VCaP (cell line): Measurements from ENCODE around the gene RAB15.

Experiments used
- H3K27ac ChIP-seq: fragments of 450-650 bp; 2 replicates; pipeline ENCODE4 v1.5.1; 2017
- TF ChIP-seq, protein P1 (sequence below): fragments of 450-650 bp; conservative IDR thresholded peaks from 2 replicates; pipeline ENCODE4 v1.5.1; 2017; ENCODE audit warnings: mild to moderate bottlenecking, moderate library complexity

RAB15 gene

DNA sequence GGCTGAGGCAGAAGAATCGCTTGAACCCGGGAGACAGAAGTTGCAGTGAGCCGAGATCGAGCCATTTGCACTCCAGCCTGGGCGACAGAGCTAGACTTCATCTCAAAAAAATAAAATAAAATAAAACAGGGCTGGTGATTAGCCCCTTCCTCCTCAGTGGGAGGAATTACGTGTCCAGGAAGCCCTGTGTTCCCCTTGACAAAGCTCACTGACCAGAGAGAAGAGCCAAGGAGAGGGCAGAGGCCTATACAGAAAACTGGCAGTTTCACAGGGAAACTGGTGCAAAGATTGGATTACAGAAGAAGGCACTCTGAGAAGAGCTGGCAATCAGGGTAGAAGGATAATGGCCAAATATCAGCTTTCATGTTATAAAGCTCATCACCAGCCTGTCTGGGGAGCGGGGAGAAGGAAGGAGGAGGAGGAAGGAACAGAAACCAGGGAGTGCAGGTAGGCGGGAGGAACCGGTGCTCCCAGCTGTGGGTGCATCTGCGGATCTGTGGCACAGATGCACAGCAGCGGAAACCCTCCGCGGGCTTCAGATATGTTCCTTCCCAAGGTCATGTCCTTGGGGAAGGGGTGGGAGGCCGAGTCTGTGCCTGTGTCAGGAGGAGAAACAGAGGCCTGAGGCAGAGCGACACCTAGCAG lies 6.7 kb downstream of the RAB15 start:
- TF ChIP-seq, protein P1, sequence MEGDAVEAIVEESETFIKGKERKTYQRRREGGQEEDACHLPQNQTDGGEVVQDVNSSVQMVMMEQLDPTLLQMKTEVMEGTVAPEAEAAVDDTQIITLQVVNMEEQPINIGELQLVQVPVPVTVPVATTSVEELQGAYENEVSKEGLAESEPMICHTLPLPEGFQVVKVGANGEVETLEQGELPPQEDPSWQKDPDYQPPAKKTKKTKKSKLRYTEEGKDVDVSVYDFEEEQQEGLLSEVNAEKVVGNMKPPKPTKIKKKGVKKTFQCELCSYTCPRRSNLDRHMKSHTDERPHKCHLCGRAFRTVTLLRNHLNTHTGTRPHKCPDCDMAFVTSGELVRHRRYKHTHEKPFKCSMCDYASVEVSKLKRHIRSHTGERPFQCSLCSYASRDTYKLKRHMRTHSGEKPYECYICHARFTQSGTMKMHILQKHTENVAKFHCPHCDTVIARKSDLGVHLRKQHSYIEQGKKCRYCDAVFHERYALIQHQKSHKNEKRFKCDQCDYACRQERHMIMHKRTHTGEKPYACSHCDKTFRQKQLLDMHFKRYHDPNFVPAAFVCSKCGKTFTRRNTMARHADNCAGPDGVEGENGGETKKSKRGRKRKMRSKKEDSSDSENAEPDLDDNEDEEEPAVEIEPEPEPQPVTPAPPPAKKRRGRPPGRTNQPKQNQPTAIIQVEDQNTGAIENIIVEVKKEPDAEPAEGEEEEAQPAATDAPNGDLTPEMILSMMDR = no peak
- peak overlapping the region; percentile 67; the same call in 1 of the 2 replicates for H3K27ac ChIP-seq

DNA sequence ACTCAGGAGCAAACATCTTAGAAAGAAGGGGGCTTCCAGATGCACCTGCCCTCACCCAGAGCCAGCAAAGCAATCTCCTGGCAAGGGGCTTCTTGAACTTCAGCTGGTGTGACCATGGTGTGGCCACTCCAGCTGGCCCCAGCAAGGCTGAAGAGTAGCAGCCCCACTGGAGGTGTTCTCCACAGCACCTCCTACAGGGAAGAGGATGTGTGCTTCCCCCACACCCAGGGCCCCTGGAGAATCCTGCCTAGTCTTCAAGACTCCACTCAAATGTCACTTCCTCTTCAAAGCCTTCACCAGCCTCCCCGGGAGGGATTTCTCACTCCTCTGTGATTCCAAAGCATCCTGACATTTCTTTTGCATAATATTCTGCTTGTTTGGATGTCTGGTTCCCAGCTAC lies 8.5 kb downstream of the RAB15 start:
- H3K27ac ChIP-seq = no peak overlapping the region
- TF ChIP-seq, protein P1 = no peak

DNA sequence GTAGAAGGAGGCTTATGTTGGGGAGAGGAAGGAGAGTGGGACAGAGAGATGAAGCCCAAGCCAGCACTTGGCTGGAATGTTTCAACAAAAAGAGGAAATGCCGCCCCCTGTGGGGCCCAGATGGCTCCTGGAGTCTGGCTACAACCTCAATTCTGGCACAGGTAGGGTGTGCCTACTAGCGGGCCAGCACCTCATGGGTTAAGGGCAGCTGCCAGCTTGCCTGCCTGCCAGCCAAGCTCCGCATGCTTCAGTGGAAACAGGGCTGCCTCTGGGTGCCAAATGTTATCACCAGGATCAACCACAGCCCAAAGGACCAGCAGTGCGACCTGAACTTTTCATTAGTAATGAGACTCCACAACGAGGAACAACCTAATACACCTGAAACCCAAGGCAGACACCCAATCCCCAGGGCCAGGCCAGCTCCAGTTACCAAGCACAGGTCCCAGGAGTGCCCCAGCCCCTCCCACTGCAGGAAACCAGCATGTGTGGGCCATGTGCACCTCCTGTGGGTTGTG lies 11.3 kb downstream of the RAB15 start:
- H3K27ac ChIP-seq = peak overlapping the region; percentile 65

DNA sequence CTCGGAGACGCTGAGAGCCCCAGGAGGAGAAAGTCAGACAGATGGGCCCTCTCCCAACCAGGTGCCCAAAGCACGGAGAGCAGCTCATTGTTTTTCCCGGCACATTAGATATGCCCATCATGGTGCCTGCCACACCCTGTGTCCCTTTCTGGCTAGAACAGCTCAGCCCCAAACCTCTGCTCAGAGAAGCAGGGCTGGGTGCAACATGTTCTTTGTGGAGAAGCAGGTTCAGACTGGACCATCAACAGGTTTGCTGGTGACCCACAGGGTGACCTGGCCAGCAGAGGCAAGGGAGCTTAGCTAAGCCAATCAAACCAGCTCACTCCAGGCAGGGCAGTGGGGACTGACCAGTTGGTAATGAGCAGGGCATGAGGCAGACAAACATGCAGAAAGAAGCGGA lies 13.4 kb downstream of the RAB15 start:
- TF ChIP-seq, protein P1 = no peak
- no peak overlapping the region for H3K27ac ChIP-seq

More for the DNA sequence above, 11.3 kb downstream of the RAB15 start:
- TF ChIP-seq, protein P1 = 0 out of 2 replicates have a peak, but pooled peaks have one; percentile 13

DNA sequence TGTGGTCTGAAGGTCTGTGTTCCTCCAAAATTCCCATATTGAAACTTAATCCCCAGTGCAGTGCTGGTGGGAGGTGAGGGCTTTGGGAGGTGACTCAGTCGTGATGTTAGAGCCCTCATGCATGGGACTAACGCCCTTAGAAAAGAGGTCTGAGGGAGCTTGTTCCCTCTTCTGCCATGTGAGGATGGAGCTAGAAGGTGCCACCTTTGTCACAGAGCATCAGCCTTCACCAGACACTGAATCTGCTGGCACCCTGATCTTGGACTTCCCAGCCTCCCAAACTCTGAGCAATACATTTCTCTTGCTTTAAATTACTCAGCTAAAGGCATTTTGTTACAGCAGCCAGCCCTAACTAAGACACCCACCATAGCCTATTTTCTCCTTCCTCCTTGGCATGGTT lies 13.9 kb downstream of the RAB15 start:
- TF ChIP-seq, protein P1 = no peak
- no peak overlapping the region for H3K27ac ChIP-seq

DNA sequence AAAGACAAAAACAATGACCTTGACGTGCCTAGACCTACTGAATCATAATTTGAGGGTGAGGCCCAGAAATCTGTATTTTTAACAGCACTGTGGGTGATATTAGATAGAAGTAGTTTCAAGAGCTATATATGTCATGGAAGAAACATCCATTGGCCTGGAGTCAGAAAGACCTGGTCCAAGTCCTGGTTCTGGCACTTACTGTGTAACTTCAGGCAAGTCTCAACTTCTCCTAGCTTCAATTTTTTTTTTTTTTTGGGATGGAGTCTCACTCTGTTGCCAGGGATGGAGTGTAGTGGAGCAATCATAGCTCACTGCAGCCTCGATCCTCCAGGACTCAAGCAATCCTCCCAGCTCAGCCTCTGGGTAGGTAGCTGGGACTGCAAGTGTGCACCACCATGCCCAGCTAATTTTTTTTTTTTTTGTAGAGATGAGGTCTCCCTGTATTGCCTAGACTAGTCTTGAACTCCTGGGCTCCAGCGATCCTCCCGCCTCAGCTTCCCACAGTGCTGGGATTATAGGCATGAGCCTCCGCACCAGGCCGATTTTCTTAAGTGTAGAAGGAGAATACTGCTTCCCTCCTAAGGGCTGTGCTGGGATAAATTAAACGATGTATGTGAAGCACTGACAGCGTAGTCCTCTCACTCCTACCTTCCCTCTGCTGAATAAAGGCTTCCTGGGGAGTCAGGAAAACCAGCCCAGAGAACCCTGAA lies 15.3 kb downstream of the RAB15 start:
- H3K27ac ChIP-seq = no peak overlapping the region
- TF ChIP-seq, protein P1 = no peak

DNA sequence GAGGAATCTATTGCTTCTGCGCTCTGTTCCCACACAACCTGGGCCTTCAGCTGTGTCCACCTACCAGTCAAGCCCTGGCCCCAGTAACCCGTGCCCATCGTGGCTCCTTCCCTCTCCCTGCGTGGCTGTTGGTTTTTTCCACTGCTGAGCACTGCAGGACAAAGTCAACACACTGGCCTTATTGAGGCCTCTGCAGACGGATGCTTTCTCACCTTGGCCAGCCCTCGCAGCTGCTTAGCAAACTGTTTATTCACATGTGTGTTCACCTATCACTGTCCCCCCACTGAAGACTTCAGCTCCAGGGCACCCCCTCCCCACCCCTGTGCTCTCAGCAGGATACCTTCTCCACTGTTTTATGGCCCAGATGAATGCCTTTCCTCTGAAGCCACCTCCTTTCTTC lies 16.8 kb downstream of the RAB15 start:
- H3K27ac ChIP-seq = no peak overlapping the region
- TF ChIP-seq, protein P1 = no peak
